ENCODE results near the gene TUFT1.
A peak's percentile ranks its signal among the peaks of the same experiment; 100 is the strongest.

TUFT1 gene

GRCh38 chr1:151511636-151512215 lies 28.4 kb upstream of the TUFT1 start:
- DNase-seq (ENCODE audit: low read depth): peak; percentile 45
- H3K4me3 ChIP-seq (ENCODE audit: low read depth, low read length): peak overlapping the region; percentile 88
- no peak for TF ChIP-seq CTCF (IDR thresholded peaks at IDR 0.05; ENCODE audit: insufficient read depth, low read depth, low read length, missing control alignments)

GRCh38 chr1:151512326-151512725 lies 27.8 kb upstream of the TUFT1 start:
- peak overlapping the region; percentile 88 for H3K4me3 ChIP-seq (ENCODE audit: low read depth, low read length)
- no peak for TF ChIP-seq CTCF (IDR thresholded peaks at IDR 0.05; ENCODE audit: insufficient read depth, low read depth, low read length, missing control alignments)
- no peak for DNase-seq (ENCODE audit: low read depth)

GRCh38 chr1:151512801-151513625 lies 27.1 kb upstream of the TUFT1 start:
- no peak overlapping the region for H3K4me3 ChIP-seq (ENCODE audit: low read depth, low read length)
- no peak for DNase-seq (ENCODE audit: low read depth)
- TF ChIP-seq CTCF (IDR thresholded peaks at IDR 0.05; ENCODE audit: insufficient read depth, low read depth, low read length, missing control alignments): no peak

- no peak for DNase-seq (ENCODE audit: low read depth)
- H3K4me3 ChIP-seq (ENCODE audit: low read depth, low read length): no peak overlapping the region
- no peak for TF ChIP-seq CTCF (IDR thresholded peaks at IDR 0.05; ENCODE audit: insufficient read depth, low read depth, low read length, missing control alignments)
Measured at GRCh38 chr1:151513626-151514121, 26.4 kb upstream of the TUFT1 start.

- no peak overlapping the region for H3K4me3 ChIP-seq (ENCODE audit: low read depth, low read length)
- no peak for TF ChIP-seq CTCF (IDR thresholded peaks at IDR 0.05; ENCODE audit: insufficient read depth, low read depth, low read length, missing control alignments)
- no peak for DNase-seq (ENCODE audit: low read depth)
Measured at GRCh38 chr1:151514366-151514765, 25.7 kb upstream of the TUFT1 start.

- H3K4me3 ChIP-seq (ENCODE audit: low read depth, low read length): no peak overlapping the region
- no peak for TF ChIP-seq CTCF (IDR thresholded peaks at IDR 0.05; ENCODE audit: insufficient read depth, low read depth, low read length, missing control alignments)
- DNase-seq (ENCODE audit: low read depth): no peak
Measured at GRCh38 chr1:151515265-151515664, 24.8 kb upstream of the TUFT1 start.

All from GM12865 (cell line).